Measurements from ENCODE around the gene IL21. TPM values are rescaled to one million over a fixed set of nuclear protein-coding genes. Genes with fewer than 3 reads are reported as not detected.

Gene IL21
- total RNA-seq, 1 experiment from 2014 or later, result not detected

GRCh38 chr4:122643257-122643656 lies 22.4 kb upstream of the IL21 start (continued):
- no peak for TF ChIP-seq ZNF232 (CRISPR knock-in tag; IDR thresholded peaks at IDR 0.05)
- TF ChIP-seq ARID4B (CRISPR knock-in tag; IDR thresholded peaks at IDR 0.05; ENCODE audit: borderline replicate concordance), result no peak
- TF ChIP-seq NFE2L1 (CRISPR knock-in tag; IDR thresholded peaks at IDR 0.05), result no peak
- no peak for TF ChIP-seq RELA (CRISPR knock-in tag; IDR thresholded peaks at IDR 0.05; ENCODE audit: borderline replicate concordance)
- no peak for TF ChIP-seq ZSCAN18 (CRISPR knock-in tag; IDR thresholded peaks at IDR 0.05)
- TF ChIP-seq ESRRA (CRISPR knock-in tag; IDR thresholded peaks at IDR 0.05; ENCODE audit: borderline replicate concordance), result no peak
- TF ChIP-seq ATF3 (CRISPR knock-in tag; conservative IDR thresholded peaks at IDR 0.05), result no peak

GRCh38 chr4:122639181-122639580 lies 18.3 kb upstream of the IL21 start:
- POLR2A ChIA-PET, result no interaction called here
- Mint-ChIP-seq H3K36me3 (no peaks in the 10 kb centered on the region), H3K4me1 (peaks cover 4% of the 10 kb centered on the region), H3K27me3 (ENCODE audit: low read depth) (no peaks in the 10 kb centered on the region), H3K4me3 (no peak overlapping the region), H3K9me3 (peaks cover 5% of the 10 kb centered on the region; the same call in 1 of the 2 replicates), H3K27ac (no peak overlapping the region)
- DNase-seq (ENCODE audit: low spot score) (no peak), ATAC-seq (no peak)
- CTCF ChIA-PET, result no interaction called here
- no peak for TF ChIP-seq ATF3 (CRISPR knock-in tag; conservative IDR thresholded peaks at IDR 0.05)
- no peak for TF ChIP-seq GTF2I (CRISPR knock-in tag; conservative IDR thresholded peaks at IDR 0.05)
- TF ChIP-seq ZBTB21 (CRISPR knock-in tag; IDR thresholded peaks at IDR 0.05; ENCODE audit: borderline replicate concordance), result no peak
- no peak for TF ChIP-seq ZNF396 (CRISPR knock-in tag; IDR thresholded peaks at IDR 0.05; ENCODE audit: borderline replicate concordance)
- TF ChIP-seq ESRRA (CRISPR knock-in tag; IDR thresholded peaks at IDR 0.05; ENCODE audit: borderline replicate concordance), result no peak
- TF ChIP-seq STAT6 (CRISPR knock-in tag; conservative IDR thresholded peaks at IDR 0.05; ENCODE audit: low read depth), result no peak

- Mint-ChIP-seq H3K9me3 (peaks cover 10% of the 10 kb centered on the region), H3K27ac (no peak overlapping the region), H3K4me3 (no peak overlapping the region), H3K4me1 (peaks cover 4% of the 10 kb centered on the region), H3K36me3 (no peaks in the 10 kb centered on the region), H3K27me3 (ENCODE audit: low read depth) (no peaks in the 10 kb centered on the region)
- ATAC-seq (no peak), DNase-seq (ENCODE audit: low spot score) (no peak)
- ChIA-PET POLR2A (no interaction called here), CTCF (no interaction called here)
- no peak for TF ChIP-seq ZNF416 (CRISPR knock-in tag; IDR thresholded peaks at IDR 0.05)
- TF ChIP-seq GABPB1 (CRISPR knock-in tag; IDR thresholded peaks at IDR 0.05), result no peak
- no peak for TF ChIP-seq ESRRA (CRISPR knock-in tag; IDR thresholded peaks at IDR 0.05; ENCODE audit: borderline replicate concordance)
- no peak for TF ChIP-seq ATF2 (CRISPR knock-in tag; IDR thresholded peaks at IDR 0.05; ENCODE audit: borderline replicate concordance, low read depth)
- TF ChIP-seq JUN (CRISPR knock-in tag; IDR thresholded peaks at IDR 0.05), result no peak
- no peak for TF ChIP-seq ZNF281 (CRISPR knock-in tag; IDR thresholded peaks at IDR 0.05)
These were observed 15.8 kb upstream of the IL21 start for GRCh38 chr4:122636697-122637096.
